ENCODE results near the gene PRRT2.

Gene PRRT2

GRCh38 chr16:29860218-29860617 lies 48.2 kb downstream of the PRRT2 start:
- no peak for DNase-seq

- DNase-seq, result peak in 13 of 56 donors; percentile 16 to 58 (median 44)
Observed at GRCh38 chr16:29862383-29862883, 50.4 kb downstream of the PRRT2 start.

- peak; percentile 41 to 98 (median 92) for DNase-seq
Observed at GRCh38 chr16:29862884-29863668, 51.1 kb downstream of the PRRT2 start, which contains the start of gene CDIPT. Gene CDIPT (minus strand): TSS chr16:29863226. CDS start chr16:29862857, 369 bp downstream.

- peak in 1 of 56 donors; percentile 38 for DNase-seq
Observed at GRCh38 chr16:29863669-29863984, 51.6 kb downstream of the PRRT2 start.

GRCh38 chr16:29864205-29864604 lies 52.2 kb downstream of the PRRT2 start:
- no peak for DNase-seq
